GM23248 (cell line): Measurements from ENCODE around the gene LYST.

Source experiments
- EZH2 ChIP-seq: fragments of 200-600 bp; sonication (generic); IDR thresholded peaks from 2 replicates; pipeline ENCODE4 v1.6.1; 2018; ENCODE audit warnings: antibody characterized with exemption, mild to moderate bottlenecking; ENCODE audit not compliant: insufficient read depth, poor library complexity, severe bottlenecking
- EZH2phosphoT487 ChIP-seq: fragments of 200-600 bp; sonication (generic); IDR thresholded peaks from 2 replicates; pipeline ENCODE4 v1.6.1; 2018; ENCODE audit warnings: antibody characterized with exemption, moderate library complexity, mild to moderate bottlenecking, low read depth; ENCODE audit not compliant: insufficient read depth

DNA sequence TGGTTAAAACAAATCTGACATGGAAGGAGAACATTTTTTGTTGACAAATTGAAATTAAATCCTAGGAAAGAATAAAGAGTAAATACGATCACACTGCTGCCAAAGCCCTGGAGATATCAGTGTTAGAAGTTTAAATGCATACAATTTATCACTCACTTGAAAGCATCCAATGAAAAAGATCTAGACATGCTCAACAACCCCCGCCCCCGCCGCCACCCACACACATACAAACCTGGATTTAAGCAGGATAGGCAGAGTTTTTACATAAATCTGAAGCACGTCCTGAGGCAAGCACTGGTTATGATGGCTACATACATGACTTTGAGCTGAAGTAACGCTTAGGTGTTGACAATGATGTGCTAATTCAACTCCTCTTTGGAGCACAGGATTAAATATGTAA, 58.5 kb downstream of the LYST start:
- no peak for TF ChIP-seq EZH2
- TF ChIP-seq EZH2phosphoT487: no peak
